Right atrium auricular region (tissue), 2 donors: ENCODE data around the gene MCF2L. TPM values are rescaled to one million over a fixed set of nuclear protein-coding genes. Genes with fewer than 3 reads are reported as not detected.

Source experiments
- DNase-seq: peaks from one replicate; pipeline ENCODE4 v3.0.0-alpha.2; 2019; ENCODE audit warnings: low spot score
- H3K27ac ChIP-seq, 2 donors: fragments of 200-600 bp; sonication (generic); 1 replicate in 1 of 2; 2 replicates in 1 of 2; pipeline ENCODE4 v1.5.1; 2016 to 2019
- H3K27me3 ChIP-seq, 2 donors: fragments of 200-600 bp; sonication (generic); one replicate each; pipeline versions ENCODE4 v1.5.1 to v1.6.0; 2017 to 2019
- H3K36me3 ChIP-seq: fragments of 200-600 bp; sonication (generic); one replicate; pipeline ENCODE4 v1.5.1; 2016
- H3K4me1 ChIP-seq, 2 donors: fragments of 200-600 bp; sonication (generic); one replicate each; pipeline versions ENCODE4 v1.5.1 to v1.6.0; 2017 to 2019
- H3K4me3 ChIP-seq, 2 donors: fragments of 200-600 bp; sonication (generic); 1 replicate in 1 of 2; 2 replicates in 1 of 2; pipeline ENCODE4 v1.5.1; 2017 to 2019; ENCODE audit warnings: mild to moderate bottlenecking in 1 of 2, moderate library complexity in 1 of 2
- H3K9me3 ChIP-seq, 2 donors: fragments of 200-600 bp; sonication (generic); one replicate each; pipeline ENCODE4 v1.5.1; 2019
- CTCF ChIP-seq, 2 donors: fragments of 200-600 bp; sonication (generic); IDR thresholded peaks; one replicate each; pipeline ENCODE4 v1.5.1; 2019; ENCODE audit warnings: antibody characterized with exemption in 2 of 2
- total RNA-seq, 2 donors: library from RNA; depleted of rRNA; stranded (reverse); fragments of >200 nt; gene quantifications; one replicate each; pipeline ENCODE4 v1.1.0, GENCODE V29; 2016

Gene MCF2L
- total RNA-seq, 2 donors from 2014 or later = 17.1 to 21.6 TPM

GRCh38 chr13:112977525-112977924 lies 8.5 kb downstream of the MCF2L start:
- peak overlapping the region; percentile 40 to 68 for H3K27ac ChIP-seq
- H3K4me3 ChIP-seq = no peak overlapping the region
- H3K27me3 ChIP-seq = no peaks in the 10 kb centered on the region
- H3K36me3 ChIP-seq = no peaks in the 10 kb centered on the region
- H3K9me3 ChIP-seq = no peaks in the 10 kb centered on the region
- H3K4me1 ChIP-seq = peaks cover 0 to 14% of the 10 kb centered on the region in 2 donors
- no peak for DNase-seq
- TF ChIP-seq CTCF (IDR thresholded peaks at IDR 0.05) = no peak

GRCh38 chr13:112978561-112979405 lies 9.8 kb downstream of the MCF2L start:
- Histone ChIP-seq H3K27ac (peak overlapping the region; percentile 70 to 79), H3K4me3 (peak overlapping the region; percentile 34 to 50), H3K4me1 (peaks cover 0 to 24% of the 10 kb centered on the region in 2 donors), H3K27me3 (no peaks in the 10 kb centered on the region), H3K9me3 (no peaks in the 10 kb centered on the region), H3K36me3 (no peaks in the 10 kb centered on the region)
- peak; percentile 64 for DNase-seq
- TF ChIP-seq CTCF (IDR thresholded peaks at IDR 0.05) = no peak

- H3K9me3 ChIP-seq = no peaks in the 10 kb centered on the region
- TF ChIP-seq CTCF (IDR thresholded peaks at IDR 0.05) = no peak
- H3K36me3 ChIP-seq = no peaks in the 10 kb centered on the region
- H3K27me3 ChIP-seq = no peaks in the 10 kb centered on the region
- peaks cover 0 to 27% of the 10 kb centered on the region in 2 donors for H3K4me1 ChIP-seq
- peak overlapping the region; percentile 34 to 50 for H3K4me3 ChIP-seq
- no peak for DNase-seq
- H3K27ac ChIP-seq = peak overlapping the region; percentile 70 to 79
These were observed 10.4 kb downstream of the MCF2L start for GRCh38 chr13:112979406-112979902.

- TF ChIP-seq CTCF (IDR thresholded peaks at IDR 0.05) = no peak
- H3K36me3 ChIP-seq = no peaks in the 10 kb centered on the region
- peak overlapping the region; percentile 34 to 50 for H3K4me3 ChIP-seq
- H3K9me3 ChIP-seq = no peaks in the 10 kb centered on the region
- peak overlapping the region; percentile 70 to 79 for H3K27ac ChIP-seq
- H3K27me3 ChIP-seq = no peaks in the 10 kb centered on the region
- peaks cover 0 to 27% of the 10 kb centered on the region in 2 donors for H3K4me1 ChIP-seq
- DNase-seq = no peak
These were observed 11.4 kb downstream of the MCF2L start for GRCh38 chr13:112980434-112980833.

GRCh38 chr13:112981451-112981850 lies 12.4 kb downstream of the MCF2L start:
- Histone ChIP-seq H3K27me3 (no peaks in the 10 kb centered on the region), H3K36me3 (no peaks in the 10 kb centered on the region), H3K27ac (peak overlapping the region; percentile 70 to 79), H3K9me3 (no peaks in the 10 kb centered on the region), H3K4me3 (peak overlapping the region; percentile 34 to 50), H3K4me1 (peaks cover 0 to 37% of the 10 kb centered on the region in 2 donors)
- DNase-seq = no peak
- TF ChIP-seq CTCF (IDR thresholded peaks at IDR 0.05) = no peak
